Measurements from ENCODE around the gene CYP27A1. TPM values are rescaled to one million over a fixed set of nuclear protein-coding genes. Genes with fewer than 3 reads are reported as not detected.

CYP27A1 gene
- polyA plus RNA-seq, 2 of the 4 experiments (the other 2 are of a cell fraction), result 0.13 to 0.14 TPM

- no peak overlapping the region for H3K4me2 ChIP-seq
- WGBS (ENCODE audit: missing lambda C conversion rate), result 94% methylated on average over 3 of the region's 3 CpGs
- no peaks in the 10 kb centered on the region for H3K9me3 ChIP-seq
- DNase-seq (ENCODE audit: low read depth in 1 of 2, low spot score in 1 of 2), result no peak
- no peak overlapping the region for H3K27ac ChIP-seq
- ChIA-PET CTCF (interaction anchor here (1.3 kb wide), 1 partner anchor 94 kb away, joined by 5 read pairs; no protein-coding TSS in a partner anchor), POLR2A (no interaction called here)
- no peaks in the 10 kb centered on the region for H3K4me1 ChIP-seq
- H3K4me3 ChIP-seq, result no peak overlapping the region
- FAIRE-seq, result no peak
- TF ChIP-seq HOXB5 (CRISPR knock-in tag; IDR thresholded peaks at IDR 0.05) (no peak), TP53 (CRISPR knock-in tag; IDR thresholded peaks at IDR 0.05) (no peak), EHF (CRISPR knock-in tag; IDR thresholded peaks at IDR 0.05) (no peak), HDAC2 (IDR thresholded peaks at IDR 0.05) (no peak), RAD21 (conservative IDR thresholded peaks at IDR 0.05 in 1 of 2, IDR thresholded peaks at IDR 0.05 in 1 of 2) (no peak), JUNB (IDR thresholded peaks at IDR 0.05) (no peak), RCOR1 (IDR thresholded peaks at IDR 0.05; ENCODE audit: low read depth, low read length) (no peak)
- ATAC-seq, result no peak
Observed at GRCh38 chr2:218754201-218754600, 27.7 kb upstream of the CYP27A1 start.

- FAIRE-seq (no peak), ATAC-seq (no peak), DNase-seq (ENCODE audit: low read depth in 1 of 2, low spot score in 1 of 2) (no peak)
- POLR2A ChIA-PET, result no interaction called here
- no peak overlapping the region for H3K27ac ChIP-seq
- TF ChIP-seq, protein P1, sequence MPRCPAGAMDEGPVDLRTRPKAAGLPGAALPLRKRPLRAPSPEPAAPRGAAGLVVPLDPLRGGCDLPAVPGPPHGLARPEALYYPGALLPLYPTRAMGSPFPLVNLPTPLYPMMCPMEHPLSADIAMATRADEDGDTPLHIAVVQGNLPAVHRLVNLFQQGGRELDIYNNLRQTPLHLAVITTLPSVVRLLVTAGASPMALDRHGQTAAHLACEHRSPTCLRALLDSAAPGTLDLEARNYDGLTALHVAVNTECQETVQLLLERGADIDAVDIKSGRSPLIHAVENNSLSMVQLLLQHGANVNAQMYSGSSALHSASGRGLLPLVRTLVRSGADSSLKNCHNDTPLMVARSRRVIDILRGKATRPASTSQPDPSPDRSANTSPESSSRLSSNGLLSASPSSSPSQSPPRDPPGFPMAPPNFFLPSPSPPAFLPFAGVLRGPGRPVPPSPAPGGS (IDR thresholded peaks at IDR 0.05), result no peak
- no peak for TF ChIP-seq CBX8 (IDR thresholded peaks at IDR 0.05)
- no peaks in the 10 kb centered on the region for H3K4me1 ChIP-seq
- WGBS (ENCODE audit: missing lambda C conversion rate), result 93% methylated on average over 7 of the region's 7 CpGs
- H3K9me3 ChIP-seq, result no peaks in the 10 kb centered on the region
- H3K4me3 ChIP-seq, result no peak overlapping the region
- H3K4me2 ChIP-seq, result no peak overlapping the region
- CTCF ChIA-PET, result interaction anchor here (1.3 kb wide), 1 partner anchor 93 kb away, joined by 5 read pairs; no protein-coding TSS in a partner anchor
Observed at GRCh38 chr2:218754781-218755180, 27.2 kb upstream of the CYP27A1 start.

- TF ChIP-seq SMC3 (IDR thresholded peaks at IDR 0.05), result no peak
- TF ChIP-seq BHLHE40 (IDR thresholded peaks at IDR 0.05; ENCODE audit: low read depth, low read length), result no peak
- no peak for TF ChIP-seq HOXB13 (CRISPR knock-in tag; IDR thresholded peaks at IDR 0.05; ENCODE audit: low read depth)
- TF ChIP-seq, protein P2, sequence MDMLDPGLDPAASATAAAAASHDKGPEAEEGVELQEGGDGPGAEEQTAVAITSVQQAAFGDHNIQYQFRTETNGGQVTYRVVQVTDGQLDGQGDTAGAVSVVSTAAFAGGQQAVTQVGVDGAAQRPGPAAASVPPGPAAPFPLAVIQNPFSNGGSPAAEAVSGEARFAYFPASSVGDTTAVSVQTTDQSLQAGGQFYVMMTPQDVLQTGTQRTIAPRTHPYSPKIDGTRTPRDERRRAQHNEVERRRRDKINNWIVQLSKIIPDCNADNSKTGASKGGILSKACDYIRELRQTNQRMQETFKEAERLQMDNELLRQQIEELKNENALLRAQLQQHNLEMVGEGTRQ (IDR thresholded peaks at IDR 0.05), result no peak
- TF ChIP-seq RCOR1 (IDR thresholded peaks at IDR 0.05; ENCODE audit: low read depth, low read length), result no peak
- no peak for TF ChIP-seq CHD4 (IDR thresholded peaks at IDR 0.05; ENCODE audit: borderline replicate concordance)
- no peak for TF ChIP-seq POLR2A (IDR thresholded peaks at IDR 0.05; ENCODE audit: low read length)
- TF ChIP-seq, protein P3, sequence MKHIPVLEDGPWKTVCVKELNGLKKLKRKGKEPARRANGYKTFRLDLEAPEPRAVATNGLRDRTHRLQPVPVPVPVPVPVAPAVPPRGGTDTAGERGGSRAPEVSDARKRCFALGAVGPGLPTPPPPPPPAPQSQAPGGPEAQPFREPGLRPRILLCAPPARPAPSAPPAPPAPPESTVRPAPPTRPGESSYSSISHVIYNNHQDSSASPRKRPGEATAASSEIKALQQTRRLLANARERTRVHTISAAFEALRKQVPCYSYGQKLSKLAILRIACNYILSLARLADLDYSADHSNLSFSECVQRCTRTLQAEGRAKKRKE (CRISPR knock-in tag; IDR thresholded peaks at IDR 0.05; ENCODE audit: low read depth), result no peak
- no peak for TF ChIP-seq JUNB (IDR thresholded peaks at IDR 0.05)
- TF ChIP-seq, protein P4, sequence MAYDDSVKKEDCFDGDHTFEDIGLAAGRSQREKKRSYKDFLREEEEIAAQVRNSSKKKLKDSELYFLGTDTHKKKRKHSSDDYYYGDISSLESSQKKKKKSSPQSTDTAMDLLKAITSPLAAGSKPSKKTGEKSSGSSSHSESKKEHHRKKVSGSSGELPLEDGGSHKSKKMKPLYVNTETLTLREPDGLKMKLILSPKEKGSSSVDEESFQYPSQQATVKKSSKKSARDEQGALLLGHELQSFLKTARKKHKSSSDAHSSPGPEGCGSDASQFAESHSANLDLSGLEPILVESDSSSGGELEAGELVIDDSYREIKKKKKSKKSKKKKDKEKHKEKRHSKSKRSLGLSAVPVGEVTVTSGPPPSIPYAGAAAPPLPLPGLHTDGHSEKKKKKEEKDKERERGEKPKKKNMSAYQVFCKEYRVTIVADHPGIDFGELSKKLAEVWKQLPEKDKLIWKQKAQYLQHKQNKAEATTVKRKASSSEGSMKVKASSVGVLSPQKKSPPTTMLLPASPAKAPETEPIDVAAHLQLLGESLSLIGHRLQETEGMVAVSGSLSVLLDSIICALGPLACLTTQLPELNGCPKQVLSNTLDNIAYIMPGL (CRISPR knock-in tag; IDR thresholded peaks at IDR 0.05; ENCODE audit: borderline replicate concordance), result no peak
- TF ChIP-seq EHF (CRISPR knock-in tag; IDR thresholded peaks at IDR 0.05), result no peak
- no peak for TF ChIP-seq NR3C1 (IDR thresholded peaks at IDR 0.05)
- TF ChIP-seq RAD21 (conservative IDR thresholded peaks at IDR 0.05 in 1 of 2, IDR thresholded peaks at IDR 0.05 in 1 of 2), result no peak
- TF ChIP-seq HEYL (CRISPR knock-in tag; IDR thresholded peaks at IDR 0.05), result no peak
- no peak for TF ChIP-seq HES2 (IDR thresholded peaks at IDR 0.05)
- TF ChIP-seq HOXA7 (CRISPR knock-in tag; IDR thresholded peaks at IDR 0.05), result no peak
- TF ChIP-seq, protein P5, sequence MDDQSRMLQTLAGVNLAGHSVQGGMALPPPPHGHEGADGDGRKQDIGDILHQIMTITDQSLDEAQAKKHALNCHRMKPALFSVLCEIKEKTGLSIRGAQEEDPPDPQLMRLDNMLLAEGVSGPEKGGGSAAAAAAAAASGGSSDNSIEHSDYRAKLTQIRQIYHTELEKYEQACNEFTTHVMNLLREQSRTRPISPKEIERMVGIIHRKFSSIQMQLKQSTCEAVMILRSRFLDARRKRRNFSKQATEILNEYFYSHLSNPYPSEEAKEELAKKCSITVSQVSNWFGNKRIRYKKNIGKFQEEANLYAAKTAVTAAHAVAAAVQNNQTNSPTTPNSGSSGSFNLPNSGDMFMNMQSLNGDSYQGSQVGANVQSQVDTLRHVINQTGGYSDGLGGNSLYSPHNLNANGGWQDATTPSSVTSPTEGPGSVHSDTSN (IDR thresholded peaks at IDR 0.05), result no peak
- no peak for TF ChIP-seq MYC (IDR thresholded peaks at IDR 0.05; ENCODE audit: borderline replicate concordance, low read length)
- FAIRE-seq, result no peak
- no peak for DNase-seq (ENCODE audit: low read depth in 1 of 2, low spot score in 1 of 2)
- ChIA-PET CTCF (interaction anchor here (1.3 kb wide), 1 partner anchor 93 kb away, joined by 5 read pairs; no protein-coding TSS in a partner anchor), POLR2A (no interaction called here)
- Histone ChIP-seq H3K4me3 (no peak overlapping the region), H3K9me3 (no peaks in the 10 kb centered on the region), H3K4me2 (no peak overlapping the region), H3K4me1 (no peaks in the 10 kb centered on the region), H3K27ac (no peak overlapping the region)
- no peak for ATAC-seq
- 93% methylated on average over 3 of the region's 3 CpGs for WGBS (ENCODE audit: missing lambda C conversion rate)
Observed at GRCh38 chr2:218755198-218755566, 26.8 kb upstream of the CYP27A1 start.
